ENCODE results near the gene USP32.

Gene USP32

GRCh38 chr17:60158751-60159478 lies 233.0 kb downstream of the USP32 start:
- DNase-seq (ENCODE audit: low read depth in 1 of 2, low spot score in 1 of 2), result no peak

GRCh38 chr17:60157487-60158040 lies 234.4 kb downstream of the USP32 start:
- DNase-seq (ENCODE audit: low read depth in 1 of 2, low spot score in 1 of 2), result no peak

- DNase-seq (ENCODE audit: low read depth in 1 of 2, low spot score in 1 of 2), result no peak
Observed at GRCh38 chr17:60156746-60157145, 235.2 kb downstream of the USP32 start.

- no peak for DNase-seq (ENCODE audit: low read depth in 1 of 2, low spot score in 1 of 2)
Observed at GRCh38 chr17:60155815-60156214, 236.1 kb downstream of the USP32 start.

GRCh38 chr17:60155427-60155814 lies 236.5 kb downstream of the USP32 start:
- no peak for DNase-seq (ENCODE audit: low read depth in 1 of 2, low spot score in 1 of 2)

- DNase-seq (ENCODE audit: low read depth in 1 of 2, low spot score in 1 of 2), result no peak
Observed at GRCh38 chr17:60154616-60155426, 237.1 kb downstream of the USP32 start.

- no peak for DNase-seq (ENCODE audit: low read depth in 1 of 2, low spot score in 1 of 2)
Observed at GRCh38 chr17:60153606-60154390, 238.1 kb downstream of the USP32 start.

- no peak for DNase-seq (ENCODE audit: low read depth in 1 of 2, low spot score in 1 of 2)
Observed at GRCh38 chr17:60151355-60151754, 240.6 kb downstream of the USP32 start.

- no peak for DNase-seq (ENCODE audit: low read depth in 1 of 2, low spot score in 1 of 2)
Observed at GRCh38 chr17:60149691-60150582, 242.0 kb downstream of the USP32 start, which contains the start of gene CA4. Gene CA4 (plus strand): TSS chr17:60149973. CDS start chr17:60150035, 62 bp downstream.

GRCh38 chr17:60148373-60148772 lies 243.6 kb downstream of the USP32 start:
- no peak for DNase-seq (ENCODE audit: low read depth in 1 of 2, low spot score in 1 of 2)

GRCh38 chr17:60147553-60148223 lies 244.2 kb downstream of the USP32 start:
- no peak for DNase-seq (ENCODE audit: low read depth in 1 of 2, low spot score in 1 of 2)

- DNase-seq (ENCODE audit: low read depth in 1 of 2, low spot score in 1 of 2), result no peak
Observed at GRCh38 chr17:60146206-60146605, 245.7 kb downstream of the USP32 start.

GRCh38 chr17:60145006-60145935 lies 246.7 kb downstream of the USP32 start:
- DNase-seq (ENCODE audit: low read depth in 1 of 2, low spot score in 1 of 2), result no peak

- peak; percentile 46 to 70 for DNase-seq (ENCODE audit: low read depth in 1 of 2, low spot score in 1 of 2)
Observed at GRCh38 chr17:60142872-60143499, 248.9 kb downstream of the USP32 start.

- no peak for DNase-seq (ENCODE audit: low read depth in 1 of 2, low spot score in 1 of 2)
Observed at GRCh38 chr17:60141111-60142018, 250.6 kb downstream of the USP32 start.

GRCh38 chr17:60139438-60140285 lies 252.3 kb downstream of the USP32 start:
- peak; percentile 30 to 43 for DNase-seq (ENCODE audit: low read depth in 1 of 2, low spot score in 1 of 2)
